ENCODE measurements around the gene WDR7. TPM values are rescaled to one million over a fixed set of nuclear protein-coding genes. Genes with fewer than 3 reads are reported as not detected.

The WDR7 gene
- total RNA-seq, 4 donors from 2014 or later, result 23.1 to 48.6 (median 30.3) TPM

DNA sequence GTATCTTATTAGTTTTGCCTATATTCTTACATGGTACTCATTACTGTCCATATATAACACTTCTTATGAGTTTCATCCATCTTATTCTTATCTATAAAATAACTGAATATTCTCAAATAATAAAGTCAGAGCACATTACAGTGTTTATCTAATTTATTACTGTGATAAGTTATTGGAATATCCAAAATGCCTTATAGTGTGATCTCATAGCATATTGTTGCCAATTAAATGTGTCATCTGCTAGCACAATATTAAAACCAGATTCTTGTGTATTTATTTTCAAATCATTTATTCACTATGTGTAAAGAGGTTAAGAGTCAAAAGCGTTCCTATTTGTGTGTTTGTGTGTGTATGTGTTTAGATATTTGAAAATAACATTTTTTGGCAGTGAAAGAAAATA is 151.9 kb downstream of the WDR7 start:
- Histone ChIP-seq H3K4me3 (no peak overlapping the region), H3K9me3 (no peaks in the 10 kb centered on the region), H3K27me3 (no peaks in the 10 kb centered on the region), H3K4me1 (peaks cover 0 to 8% (median 4%) of the 10 kb centered on the region in 4 donors), H3K36me3 (peaks cover 0 to 4% (median 1%) of the 10 kb centered on the region in 4 donors), H3K27ac (replicated peaks in 1 of 4) (no peak overlapping the region)
- intact Hi-C loops (cut with DNase I), result no loop called here
- WGBS, result 88% methylated on average over 1 of the region's 1 CpG
- DNase-seq (ENCODE audit: extremely low spot score), result no peak
- no peak for TF ChIP-seq POLR2A (IDR thresholded peaks at IDR 0.05; ENCODE audit: low read depth)
- no peak for TF ChIP-seq EP300 (IDR thresholded peaks at IDR 0.05)
- no peak for TF ChIP-seq POLR2AphosphoS5 (IDR thresholded peaks at IDR 0.05)
- TF ChIP-seq, protein P1, sequence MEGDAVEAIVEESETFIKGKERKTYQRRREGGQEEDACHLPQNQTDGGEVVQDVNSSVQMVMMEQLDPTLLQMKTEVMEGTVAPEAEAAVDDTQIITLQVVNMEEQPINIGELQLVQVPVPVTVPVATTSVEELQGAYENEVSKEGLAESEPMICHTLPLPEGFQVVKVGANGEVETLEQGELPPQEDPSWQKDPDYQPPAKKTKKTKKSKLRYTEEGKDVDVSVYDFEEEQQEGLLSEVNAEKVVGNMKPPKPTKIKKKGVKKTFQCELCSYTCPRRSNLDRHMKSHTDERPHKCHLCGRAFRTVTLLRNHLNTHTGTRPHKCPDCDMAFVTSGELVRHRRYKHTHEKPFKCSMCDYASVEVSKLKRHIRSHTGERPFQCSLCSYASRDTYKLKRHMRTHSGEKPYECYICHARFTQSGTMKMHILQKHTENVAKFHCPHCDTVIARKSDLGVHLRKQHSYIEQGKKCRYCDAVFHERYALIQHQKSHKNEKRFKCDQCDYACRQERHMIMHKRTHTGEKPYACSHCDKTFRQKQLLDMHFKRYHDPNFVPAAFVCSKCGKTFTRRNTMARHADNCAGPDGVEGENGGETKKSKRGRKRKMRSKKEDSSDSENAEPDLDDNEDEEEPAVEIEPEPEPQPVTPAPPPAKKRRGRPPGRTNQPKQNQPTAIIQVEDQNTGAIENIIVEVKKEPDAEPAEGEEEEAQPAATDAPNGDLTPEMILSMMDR (IDR thresholded peaks at IDR 0.05), result no peak

DNA sequence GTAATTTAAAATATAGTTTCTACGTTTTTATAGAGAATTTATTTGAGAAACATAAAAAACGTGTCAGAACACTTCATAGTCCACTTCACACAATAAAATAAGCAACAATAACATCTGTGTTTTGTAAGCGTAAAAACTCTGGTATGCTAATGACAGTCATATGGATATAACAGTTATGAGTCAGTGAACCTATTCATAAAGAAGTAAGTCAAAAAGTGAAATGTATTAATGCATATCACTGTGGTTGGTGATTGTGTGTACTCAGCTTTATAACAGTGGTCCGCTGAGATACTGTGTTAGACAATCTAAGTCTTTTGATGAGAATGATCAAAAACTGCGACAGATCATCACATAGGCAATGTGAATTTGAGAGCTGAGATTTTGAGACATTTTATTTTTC is 153.2 kb downstream of the WDR7 start:
- WGBS, result 93% methylated on average over 5 of the region's 5 CpGs
- Histone ChIP-seq H3K4me3 (no peak overlapping the region), H3K27me3 (no peaks in the 10 kb centered on the region), H3K36me3 (peaks cover 0 to 4% (median 1%) of the 10 kb centered on the region in 4 donors), H3K4me1 (peaks cover 0 to 6% (median 3%) of the 10 kb centered on the region in 4 donors), H3K27ac (replicated peaks in 1 of 4) (no peak overlapping the region), H3K9me3 (no peaks in the 10 kb centered on the region)
- intact Hi-C loops (cut with DNase I), result no loop called here
- TF ChIP-seq POLR2AphosphoS5 (IDR thresholded peaks at IDR 0.05) (no peak), POLR2A (IDR thresholded peaks at IDR 0.05; ENCODE audit: low read depth) (no peak), EP300 (IDR thresholded peaks at IDR 0.05) (no peak)
- TF ChIP-seq, protein P1 (IDR thresholded peaks at IDR 0.05), result no peak
- DNase-seq (ENCODE audit: extremely low spot score), result no peak

DNA sequence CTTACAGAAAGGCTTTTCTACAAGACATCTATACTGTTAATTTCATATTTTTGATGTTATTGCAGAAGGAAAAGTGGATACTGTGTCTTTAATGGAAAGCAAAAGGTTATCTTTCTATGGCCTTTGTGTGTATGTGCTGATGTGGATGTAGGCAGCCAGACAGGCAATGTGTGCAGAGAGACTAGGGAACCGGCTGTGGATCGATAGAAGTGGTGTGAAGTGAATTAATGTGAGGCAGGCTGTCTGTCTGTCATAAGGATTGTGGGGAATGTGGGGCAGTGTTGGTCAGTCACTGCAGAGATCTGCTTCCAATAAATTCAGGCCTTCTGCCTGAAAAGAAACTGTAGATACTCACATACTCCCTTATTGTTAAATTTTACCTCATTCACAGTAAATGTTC is 156.7 kb downstream of the WDR7 start:
- DNase-seq (ENCODE audit: extremely low spot score), result no peak
- H3K36me3 ChIP-seq, result peaks cover 0 to 4% (median 1%) of the 10 kb centered on the region in 4 donors
- H3K9me3 ChIP-seq, result no peaks in the 10 kb centered on the region
- H3K4me3 ChIP-seq, result no peak overlapping the region
- 80% methylated on average over 2 of the region's 2 CpGs for WGBS
- H3K27me3 ChIP-seq, result no peaks in the 10 kb centered on the region
- no peak overlapping the region for H3K27ac ChIP-seq (replicated peaks in 1 of 4)
- no peaks in the 10 kb centered on the region for H3K4me1 ChIP-seq
- intact Hi-C loops (cut with DNase I), result no loop called here
- TF ChIP-seq POLR2AphosphoS5 (IDR thresholded peaks at IDR 0.05) (no peak), EP300 (IDR thresholded peaks at IDR 0.05) (no peak), POLR2A (IDR thresholded peaks at IDR 0.05; ENCODE audit: low read depth) (no peak)
- TF ChIP-seq, protein P1 (IDR thresholded peaks at IDR 0.05), result no peak

DNA sequence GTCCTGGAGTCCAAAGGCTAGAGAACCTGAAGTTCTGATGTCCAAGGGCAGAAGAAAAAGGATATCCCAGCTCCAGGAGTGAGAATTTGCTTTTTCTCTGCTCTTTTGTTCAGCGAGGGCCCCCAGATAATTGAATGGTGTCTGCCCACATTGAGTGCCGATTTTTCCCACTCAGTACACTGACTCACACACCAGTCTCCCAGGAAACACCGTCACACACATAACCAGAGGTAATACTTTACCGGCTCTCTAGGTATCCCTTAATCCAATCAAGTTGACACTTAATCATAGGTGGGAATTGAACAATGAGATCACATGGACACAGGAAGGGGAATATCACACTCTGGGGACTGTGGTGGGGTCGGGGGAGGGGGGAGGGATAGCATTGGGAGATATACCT is 161.5 kb downstream of the WDR7 start:
- TF ChIP-seq POLR2AphosphoS5 (IDR thresholded peaks at IDR 0.05), result no peak
- TF ChIP-seq, protein P1 (IDR thresholded peaks at IDR 0.05), result no peak
- TF ChIP-seq POLR2A (IDR thresholded peaks at IDR 0.05; ENCODE audit: low read depth), result no peak
- no peak for TF ChIP-seq EP300 (IDR thresholded peaks at IDR 0.05)
- Histone ChIP-seq H3K27me3 (no peaks in the 10 kb centered on the region), H3K36me3 (peaks cover 0 to 10% (median 4%) of the 10 kb centered on the region in 4 donors), H3K4me3 (no peak overlapping the region), H3K4me1 (no peaks in the 10 kb centered on the region), H3K9me3 (no peaks in the 10 kb centered on the region), H3K27ac (replicated peaks in 1 of 4) (no peak overlapping the region)
- no peak for DNase-seq (ENCODE audit: extremely low spot score)
- intact Hi-C loops (cut with DNase I), result no loop called here
- 95% methylated on average over 5 of the region's 5 CpGs for WGBS

DNA sequence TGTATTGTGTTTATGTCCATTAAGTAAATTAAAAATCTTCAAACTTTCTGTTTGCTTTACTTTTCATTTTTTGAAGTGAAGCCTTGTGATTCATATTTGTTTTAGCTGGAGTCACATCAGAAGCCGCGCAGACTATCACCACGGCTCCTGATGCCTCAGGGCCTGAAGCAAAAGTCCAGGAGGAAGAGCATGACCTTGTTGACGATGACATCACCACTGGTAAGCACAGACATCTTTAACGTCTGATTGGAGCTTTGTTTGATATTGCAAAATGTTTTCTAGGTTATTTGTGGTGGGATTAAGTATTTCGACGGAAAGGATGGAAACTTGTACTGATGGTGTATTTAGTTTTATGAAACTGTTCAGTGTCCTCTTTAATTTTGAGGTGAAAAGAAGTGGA is 164.8 kb downstream of the WDR7 start:
- H3K36me3 ChIP-seq, result peaks cover 0 to 10% (median 4%) of the 10 kb centered on the region in 4 donors
- intact Hi-C loops (cut with DNase I), result no loop called here
- 85% methylated on average over 7 of the region's 7 CpGs for WGBS
- H3K4me1 ChIP-seq, result no peaks in the 10 kb centered on the region
- DNase-seq (ENCODE audit: extremely low spot score), result no peak
- no peak overlapping the region for H3K4me3 ChIP-seq
- H3K27ac ChIP-seq (replicated peaks in 1 of 4), result no peak overlapping the region
- H3K9me3 ChIP-seq, result no peaks in the 10 kb centered on the region
- no peak for TF ChIP-seq POLR2AphosphoS5 (IDR thresholded peaks at IDR 0.05)
- TF ChIP-seq, protein P1 (IDR thresholded peaks at IDR 0.05), result no peak
- TF ChIP-seq POLR2A (IDR thresholded peaks at IDR 0.05; ENCODE audit: low read depth), result no peak
- TF ChIP-seq EP300 (IDR thresholded peaks at IDR 0.05), result no peak
- H3K27me3 ChIP-seq, result no peaks in the 10 kb centered on the region
